ENCODE results near the gene TAOK1.
"Not testable (repeated sequence)": the region's sequence is repeated elsewhere in the genome, so short reads cannot be mapped to it uniquely, and the experiment has no call there.

TAOK1 gene

GRCh38 chr17:29526322-29526721 lies 136.2 kb downstream of the TAOK1 start:
- no peak for DNase-seq (ENCODE audit: extremely low read depth in 1 of 2, low read depth in 1 of 2)

DNA sequence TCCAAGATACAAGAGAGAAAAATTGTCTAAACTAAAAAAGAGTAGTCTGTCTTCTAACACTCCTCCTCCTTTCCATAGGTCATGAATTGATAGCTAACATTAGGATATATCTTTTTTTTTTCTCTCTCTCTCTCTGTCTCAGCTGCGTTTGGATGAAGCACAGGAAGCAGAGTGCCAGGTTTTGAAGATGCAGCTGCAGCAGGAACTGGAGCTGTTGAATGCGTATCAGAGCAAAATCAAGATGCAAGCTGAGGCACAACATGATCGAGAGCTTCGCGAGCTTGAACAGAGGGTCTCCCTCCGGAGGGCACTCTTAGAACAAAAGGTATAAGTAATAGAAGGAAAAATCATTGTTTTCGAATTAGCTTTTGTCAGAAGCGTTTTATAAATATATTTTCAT lies 143.8 kb downstream of the TAOK1 start:
- DNase-seq (ENCODE audit: extremely low read depth in 1 of 2, low read depth in 1 of 2): no peak

DNA sequence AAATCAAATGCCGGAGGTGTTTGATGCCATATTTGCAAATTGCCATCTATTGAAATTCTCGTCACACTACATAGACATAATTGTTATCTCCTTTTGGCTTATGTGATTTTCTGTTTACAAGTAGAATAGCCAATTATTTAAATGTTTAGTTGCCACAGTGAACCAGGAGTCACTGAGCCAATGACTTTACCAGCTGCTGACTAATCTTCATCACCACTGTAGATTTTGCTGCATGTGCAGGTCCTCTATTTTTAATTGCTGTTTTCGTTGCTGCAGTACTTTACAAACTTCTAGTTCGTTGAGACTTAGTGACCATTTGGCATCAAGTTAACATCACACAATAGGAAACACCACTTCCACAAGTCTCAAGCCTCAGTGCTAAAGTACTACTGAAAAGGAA lies 153.9 kb downstream of the TAOK1 start:
- DNase-seq (ENCODE audit: extremely low read depth in 1 of 2, low read depth in 1 of 2): no peak

GRCh38 chr17:29546085-29546484 lies 155.9 kb downstream of the TAOK1 start:
- DNase-seq (ENCODE audit: extremely low read depth in 1 of 2, low read depth in 1 of 2): no peak

GRCh38 chr17:29546830-29547229 lies 156.7 kb downstream of the TAOK1 start:
- DNase-seq (ENCODE audit: extremely low read depth in 1 of 2, low read depth in 1 of 2): no peak

- no peak for DNase-seq (ENCODE audit: extremely low read depth in 1 of 2, low read depth in 1 of 2)
Measured at GRCh38 chr17:29549177-29549923, 159.2 kb downstream of the TAOK1 start.

DNA sequence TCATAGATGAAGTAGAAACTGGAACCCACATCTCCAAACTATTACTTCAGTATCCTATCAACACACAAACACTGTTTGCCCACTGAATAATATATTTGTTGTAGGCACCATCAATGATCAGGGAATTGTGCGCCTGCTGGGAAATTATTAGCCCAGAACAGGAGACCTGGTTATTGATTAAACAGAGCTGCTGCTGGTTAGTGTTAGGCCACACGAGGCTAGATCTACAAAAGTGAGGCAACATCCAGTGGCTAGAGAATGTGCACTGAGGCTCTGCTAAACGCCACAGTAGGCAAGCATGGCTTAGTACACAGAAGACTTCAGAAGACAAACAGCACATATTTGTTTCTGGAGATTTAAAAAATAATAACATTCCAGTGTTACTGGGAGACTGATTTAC lies 165.7 kb downstream of the TAOK1 start:
- DNase-seq (ENCODE audit: extremely low read depth in 1 of 2, low read depth in 1 of 2): no peak

- no peak for DNase-seq (ENCODE audit: extremely low read depth in 1 of 2, low read depth in 1 of 2)
Measured at GRCh38 chr17:29557085-29557738, 167.0 kb downstream of the TAOK1 start.

DNA sequence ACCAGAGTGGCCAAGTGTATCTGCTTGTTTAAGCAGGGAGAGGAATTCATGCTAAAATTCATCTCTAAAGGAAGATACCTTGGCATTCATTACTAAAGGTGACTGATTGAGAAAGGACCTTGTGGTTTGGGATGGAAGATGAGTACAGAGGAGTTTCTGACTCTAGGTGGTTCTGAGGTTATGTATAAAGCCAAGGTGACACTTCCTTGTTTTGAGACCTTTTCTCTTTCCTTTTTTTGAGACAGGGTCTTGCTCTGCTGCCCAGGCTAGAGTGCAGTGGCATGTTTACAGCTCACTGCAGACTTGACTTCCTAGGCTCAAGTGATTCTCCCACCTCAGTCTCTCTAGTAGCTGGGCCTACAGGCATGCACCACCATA lies 167.6 kb downstream of the TAOK1 start:
- DNase-seq (ENCODE audit: extremely low read depth in 1 of 2, low read depth in 1 of 2): no peak

DNA sequence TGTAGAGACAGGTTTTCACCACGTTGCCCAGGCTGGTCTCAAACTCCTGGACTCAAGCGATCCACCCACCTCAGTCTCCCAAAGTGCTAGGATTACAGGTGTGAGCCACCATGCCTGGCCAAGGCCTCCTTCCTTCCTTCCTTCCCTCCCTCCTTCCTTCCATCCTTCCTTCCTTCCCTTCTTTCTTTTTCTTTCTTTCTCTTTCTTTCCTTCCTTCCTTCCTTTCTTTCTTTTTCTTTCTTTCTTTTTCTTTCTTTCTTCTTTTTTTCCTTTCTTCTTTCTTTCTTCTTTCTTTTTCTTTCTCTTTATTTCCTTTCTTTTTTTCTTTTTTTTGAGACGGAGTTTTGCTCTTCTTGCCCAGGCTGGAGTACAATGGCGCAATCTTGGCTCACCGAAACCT lies 168.0 kb downstream of the TAOK1 start:
- DNase-seq (ENCODE audit: extremely low read depth in 1 of 2, low read depth in 1 of 2): not testable (repeated sequence)

GRCh38 chr17:29559640-29560039 lies 169.5 kb downstream of the TAOK1 start:
- no peak for DNase-seq (ENCODE audit: extremely low read depth in 1 of 2, low read depth in 1 of 2)

DNA sequence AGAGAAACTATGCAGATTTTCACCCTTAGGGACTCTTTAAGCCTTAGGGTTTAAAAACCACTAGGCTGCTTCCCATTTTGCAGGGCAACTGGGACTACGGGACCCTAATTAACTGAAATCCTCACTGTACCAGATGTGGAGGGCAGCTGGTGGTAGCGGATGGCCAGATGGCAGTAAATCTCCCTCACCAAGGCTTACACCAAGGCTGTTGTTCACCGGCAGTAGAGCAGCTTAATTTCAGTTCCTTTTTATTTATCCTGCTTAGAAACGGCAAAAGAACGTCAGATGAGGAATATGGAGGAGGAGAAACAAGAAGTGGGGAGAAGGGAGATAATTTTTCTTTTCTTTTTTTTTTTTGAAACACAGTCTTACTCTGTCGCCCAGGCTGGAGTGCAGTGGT lies 170.2 kb downstream of the TAOK1 start:
- no peak for DNase-seq (ENCODE audit: extremely low read depth in 1 of 2, low read depth in 1 of 2)

DNA sequence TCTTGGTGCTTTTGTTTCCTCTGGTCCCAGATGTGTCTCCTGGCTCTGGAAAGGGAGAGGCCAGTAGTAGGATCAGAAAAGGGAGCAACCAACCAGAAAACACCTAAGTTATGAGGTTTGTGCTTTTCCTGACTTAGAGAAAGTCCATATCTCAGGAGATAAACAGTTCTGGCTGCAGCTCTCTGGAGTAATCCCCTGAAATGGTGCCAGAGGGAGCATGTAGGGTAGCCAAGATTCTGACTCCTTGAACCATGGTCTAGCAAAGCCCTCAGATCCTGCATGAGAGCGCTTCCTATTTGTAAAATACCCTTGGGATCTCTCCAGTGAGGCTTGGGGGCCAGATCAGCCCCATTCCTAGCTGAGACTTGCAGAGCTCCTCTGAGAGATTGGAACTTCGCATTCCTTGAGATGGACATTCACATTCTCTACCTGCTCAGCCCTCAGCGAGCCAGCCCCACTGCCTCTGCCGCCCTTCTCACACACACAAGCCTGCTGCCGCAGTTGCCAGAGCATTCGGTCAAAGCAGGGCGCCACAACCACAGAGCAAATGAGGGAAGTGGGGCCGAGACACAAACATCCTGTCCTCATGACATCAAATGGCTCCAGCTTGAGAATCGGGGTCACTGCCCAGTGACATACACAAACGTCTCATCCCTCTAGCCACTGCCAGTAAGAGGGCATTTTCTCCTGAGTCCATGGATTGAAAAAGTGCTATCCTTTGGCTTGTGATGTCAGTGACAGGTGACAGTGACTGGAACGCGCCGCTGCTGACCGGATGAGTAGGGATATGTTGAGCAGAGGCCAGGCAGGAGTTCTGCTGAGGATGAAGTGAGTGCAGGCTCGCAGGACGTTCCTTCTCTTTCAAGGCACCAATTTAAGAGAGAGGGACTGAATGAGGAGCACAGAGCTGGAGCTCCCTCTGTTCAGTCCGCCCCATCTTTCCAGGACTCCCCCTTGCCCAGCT lies 171.7 kb downstream of the TAOK1 start:
- DNase-seq (ENCODE audit: extremely low read depth in 1 of 2, low read depth in 1 of 2): no peak

GRCh38 chr17:29562615-29563014 lies 172.5 kb downstream of the TAOK1 start:
- no peak for DNase-seq (ENCODE audit: extremely low read depth in 1 of 2, low read depth in 1 of 2)

GRCh38 chr17:29563816-29564215 lies 173.7 kb downstream of the TAOK1 start:
- DNase-seq (ENCODE audit: extremely low read depth in 1 of 2, low read depth in 1 of 2): no peak

DNA sequence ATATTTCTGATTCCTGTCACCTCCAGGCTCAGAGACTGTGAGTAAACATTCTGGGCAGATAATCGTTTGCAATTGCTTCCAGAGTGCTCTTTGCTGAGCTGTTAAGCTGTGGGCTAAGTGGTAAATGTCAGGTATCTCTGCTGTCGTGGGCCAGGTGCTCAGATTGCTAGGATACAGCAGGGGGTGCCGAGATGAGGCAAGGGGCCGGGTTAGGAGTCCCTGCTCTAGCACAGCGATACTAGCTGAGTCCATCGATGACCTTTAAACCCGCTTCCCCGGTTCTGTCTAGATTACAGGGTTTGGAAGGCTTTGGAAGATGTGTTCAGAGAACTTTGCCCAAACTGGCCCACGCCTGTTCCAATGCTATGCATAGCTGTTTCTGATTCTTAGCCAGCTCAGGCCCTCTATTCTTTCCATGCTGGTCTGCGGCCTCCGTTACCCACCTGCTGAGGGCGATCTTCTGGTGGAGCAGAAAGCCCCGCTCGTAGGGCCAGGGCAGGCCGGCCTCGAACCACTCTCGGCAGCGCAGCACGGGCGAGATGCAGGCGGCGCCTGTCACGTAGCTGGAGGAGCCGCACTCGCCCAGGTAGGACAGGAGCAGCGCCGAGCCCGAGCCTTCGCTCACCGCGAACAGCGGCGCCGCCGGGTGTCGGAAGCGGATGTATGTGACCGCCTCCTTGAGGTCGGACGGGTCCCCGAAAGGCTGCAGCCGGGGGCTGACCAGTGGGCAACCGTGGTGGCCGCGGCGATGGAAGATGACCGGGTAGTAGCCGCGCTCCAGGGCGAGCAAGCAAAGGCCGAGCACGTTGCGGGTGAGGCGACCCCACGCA lies 175.7 kb downstream of the TAOK1 start:
- DNase-seq (ENCODE audit: extremely low read depth in 1 of 2, low read depth in 1 of 2): peak in 1 of 2 donors; percentile 37

GRCh38 chr17:29566473-29567303 lies 176.5 kb downstream of the TAOK1 start, which contains the start of gene ABHD15:
Gene ABHD15, minus strand, starts transcription at chr17:29567037. Its CDS starts 71 bp downstream, at chr17:29566966.
- DNase-seq (ENCODE audit: extremely low read depth in 1 of 2, low read depth in 1 of 2): peak in 1 of 2 donors; percentile 40

- no peak for DNase-seq (ENCODE audit: extremely low read depth in 1 of 2, low read depth in 1 of 2)
Measured at GRCh38 chr17:29567304-29567553, 177.1 kb downstream of the TAOK1 start.

DNA sequence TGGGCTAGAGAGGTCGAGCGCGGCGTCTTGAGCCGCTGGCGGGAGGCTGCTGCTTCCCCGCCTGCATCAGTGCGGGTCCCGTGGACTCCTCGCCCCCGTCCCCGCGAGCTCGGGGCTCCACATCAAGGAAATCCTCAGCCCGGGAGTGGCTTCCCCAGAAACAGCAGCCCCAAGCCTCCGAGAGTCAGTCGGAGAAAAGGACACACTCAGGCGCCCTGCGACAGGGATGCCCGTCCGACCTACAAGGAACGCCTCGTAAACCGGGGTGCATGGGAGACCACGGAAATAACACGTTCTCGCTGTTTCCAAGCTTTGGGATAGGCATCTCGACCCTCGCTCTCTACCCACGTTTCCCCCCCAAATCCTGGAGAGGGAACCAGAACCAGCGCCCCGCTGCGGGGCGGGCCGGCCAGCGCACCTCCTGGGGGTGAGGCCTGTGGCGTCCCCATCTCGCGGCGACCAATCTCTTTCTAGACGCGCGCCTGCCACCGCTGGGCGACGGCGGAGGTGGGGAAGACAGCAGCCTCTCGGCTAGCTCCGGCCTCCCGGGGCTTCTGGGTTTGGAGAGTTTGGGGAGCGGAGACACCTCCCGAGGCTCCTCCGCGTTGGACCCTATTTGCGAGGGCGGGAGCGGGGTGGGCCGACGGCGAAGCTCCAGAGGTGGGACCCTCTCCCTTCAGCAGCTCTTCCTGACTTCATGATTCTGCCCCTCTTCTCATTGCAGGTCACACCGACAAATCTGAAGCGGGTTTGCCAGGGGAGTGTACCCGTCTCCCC lies 177.6 kb downstream of the TAOK1 start:
- DNase-seq (ENCODE audit: extremely low read depth in 1 of 2, low read depth in 1 of 2): peak in 1 of 2 donors; percentile 62

All from activated CD8-positive, alpha-beta memory T cell treated with anti-CD3 and anti-CD28 coated beads for 1 hour (primary cell).